Activated naive CD8-positive, alpha-beta T cell treated with anti-CD3 and anti-CD28 coated beads for 36 hours (primary cell): ENCODE data around the gene NPAS1. TPM values are rescaled to one million over a fixed set of nuclear protein-coding genes. Genes with fewer than 3 reads are reported as not detected.

Source experiments
- DNase-seq: peaks from one replicate; pipeline ENCODE4 v3.0.0; 2021
- H3K27ac Mint-ChIP-seq: one replicate; pipeline ENCODE4 v1.8.0; 2022; ENCODE audit warnings: mild to moderate bottlenecking, moderate library complexity, mixed read lengths
- H3K27me3 Mint-ChIP-seq: one replicate; pipeline ENCODE4 v1.8.0; 2022; ENCODE audit warnings: mild to moderate bottlenecking, mixed read lengths
- H3K36me3 Mint-ChIP-seq: one replicate; pipeline ENCODE4 v1.8.0; 2021; ENCODE audit warnings: mild to moderate bottlenecking, mixed read lengths
- H3K4me1 Mint-ChIP-seq: one replicate; pipeline ENCODE4 v1.8.0; 2021; ENCODE audit warnings: mixed read lengths
- H3K4me3 Mint-ChIP-seq: one replicate; pipeline ENCODE4 v1.8.0; 2022; ENCODE audit warnings: mild to moderate bottlenecking, moderate library complexity, mixed read lengths
- H3K9me3 Mint-ChIP-seq: one replicate; pipeline ENCODE4 v1.8.0; 2022; ENCODE audit warnings: mixed read lengths
- total RNA-seq, 2 experiments: library from RNA; stranded (reverse); gene quantifications; one replicate each; pipeline ENCODE4 v1.2.3, GENCODE V29; 2021

Gene NPAS1
- total RNA-seq, 2 experiments from 2014 or later = 0.52 to 0.91 TPM

- DNase-seq = no peak
- Mint-ChIP-seq H3K36me3 (peaks cover 3% of the 10 kb centered on the region), H3K9me3 (no peaks in the 10 kb centered on the region), H3K27me3 (no peaks in the 10 kb centered on the region), H3K27ac (no peak overlapping the region), H3K4me1 (peaks cover 16% of the 10 kb centered on the region), H3K4me3 (no peak overlapping the region)
Measured at GRCh38 chr19:46983097-46983496, 36.5 kb upstream of the NPAS1 start.

GRCh38 chr19:46984077-46985010, 35.3 kb upstream of the NPAS1 start:
- H3K27me3 Mint-ChIP-seq = no peaks in the 10 kb centered on the region
- DNase-seq = no peak
- H3K4me3 Mint-ChIP-seq = no peak overlapping the region
- no peaks in the 10 kb centered on the region for H3K36me3 Mint-ChIP-seq
- H3K4me1 Mint-ChIP-seq = peaks cover 13% of the 10 kb centered on the region
- no peaks in the 10 kb centered on the region for H3K9me3 Mint-ChIP-seq
- H3K27ac Mint-ChIP-seq = no peak overlapping the region

- H3K4me1 Mint-ChIP-seq = peaks cover 7% of the 10 kb centered on the region
- no peak overlapping the region for H3K4me3 Mint-ChIP-seq
- H3K27ac Mint-ChIP-seq = no peak overlapping the region
- no peak for DNase-seq
- H3K27me3 Mint-ChIP-seq = no peaks in the 10 kb centered on the region
- H3K9me3 Mint-ChIP-seq = no peaks in the 10 kb centered on the region
- H3K36me3 Mint-ChIP-seq = no peaks in the 10 kb centered on the region
Measured at GRCh38 chr19:46985542-46986415, 33.9 kb upstream of the NPAS1 start.

GRCh38 chr19:46988614-46989230, 30.9 kb upstream of the NPAS1 start:
- no peak for DNase-seq
- Mint-ChIP-seq H3K4me3 (no peak overlapping the region), H3K9me3 (no peaks in the 10 kb centered on the region), H3K4me1 (peaks cover 4% of the 10 kb centered on the region), H3K36me3 (peaks cover 2% of the 10 kb centered on the region), H3K27me3 (no peaks in the 10 kb centered on the region), H3K27ac (no peak overlapping the region)

- Mint-ChIP-seq H3K27me3 (no peaks in the 10 kb centered on the region), H3K36me3 (peaks cover 3% of the 10 kb centered on the region), H3K4me1 (peaks cover 4% of the 10 kb centered on the region), H3K4me3 (no peak overlapping the region), H3K9me3 (no peaks in the 10 kb centered on the region), H3K27ac (no peak overlapping the region)
- DNase-seq = peak; percentile 58
Measured at GRCh38 chr19:46990991-46991676, 28.5 kb upstream of the NPAS1 start.

GRCh38 chr19:46992699-46993535, 26.7 kb upstream of the NPAS1 start:
- H3K9me3 Mint-ChIP-seq = no peaks in the 10 kb centered on the region
- peaks cover 3% of the 10 kb centered on the region for H3K36me3 Mint-ChIP-seq
- H3K27me3 Mint-ChIP-seq = no peaks in the 10 kb centered on the region
- H3K4me3 Mint-ChIP-seq = no peak overlapping the region
- no peak overlapping the region for H3K27ac Mint-ChIP-seq
- no peak for DNase-seq
- peaks cover 4% of the 10 kb centered on the region for H3K4me1 Mint-ChIP-seq

GRCh38 chr19:46993622-46994021, 26.0 kb upstream of the NPAS1 start:
- Mint-ChIP-seq H3K4me1 (peaks cover 4% of the 10 kb centered on the region), H3K27me3 (no peaks in the 10 kb centered on the region), H3K9me3 (no peaks in the 10 kb centered on the region), H3K27ac (no peak overlapping the region), H3K4me3 (no peak overlapping the region), H3K36me3 (peaks cover 3% of the 10 kb centered on the region)
- no peak for DNase-seq

- Mint-ChIP-seq H3K27me3 (no peaks in the 10 kb centered on the region), H3K36me3 (peaks cover 3% of the 10 kb centered on the region), H3K4me3 (no peak overlapping the region), H3K27ac (no peak overlapping the region), H3K9me3 (no peaks in the 10 kb centered on the region), H3K4me1 (peaks cover 4% of the 10 kb centered on the region)
- DNase-seq = no peak
Measured at GRCh38 chr19:46994141-46994686, 25.4 kb upstream of the NPAS1 start.

- Mint-ChIP-seq H3K9me3 (no peaks in the 10 kb centered on the region), H3K27ac (no peak overlapping the region), H3K36me3 (peaks cover 7% of the 10 kb centered on the region), H3K27me3 (no peaks in the 10 kb centered on the region), H3K4me3 (no peak overlapping the region), H3K4me1 (peaks cover 4% of the 10 kb centered on the region)
- no peak for DNase-seq
Measured at GRCh38 chr19:46995492-46995891, 24.1 kb upstream of the NPAS1 start.

GRCh38 chr19:46998445-46999125, 21.1 kb upstream of the NPAS1 start:
- Mint-ChIP-seq H3K27me3 (peaks cover 4% of the 10 kb centered on the region), H3K4me1 (no peaks in the 10 kb centered on the region), H3K36me3 (peaks cover 9% of the 10 kb centered on the region), H3K9me3 (no peaks in the 10 kb centered on the region), H3K4me3 (no peak overlapping the region), H3K27ac (no peak overlapping the region)
- DNase-seq = no peak

- no peak for DNase-seq
- Mint-ChIP-seq H3K4me3 (no peak overlapping the region), H3K27me3 (peaks cover 4% of the 10 kb centered on the region), H3K36me3 (peaks cover 7% of the 10 kb centered on the region), H3K27ac (no peak overlapping the region), H3K4me1 (no peaks in the 10 kb centered on the region), H3K9me3 (no peaks in the 10 kb centered on the region)
Measured at GRCh38 chr19:46999377-46999776, 20.3 kb upstream of the NPAS1 start.

GRCh38 chr19:46999878-47000277, 19.8 kb upstream of the NPAS1 start:
- Mint-ChIP-seq H3K4me1 (no peaks in the 10 kb centered on the region), H3K4me3 (no peak overlapping the region), H3K27ac (no peak overlapping the region), H3K9me3 (no peaks in the 10 kb centered on the region), H3K36me3 (peaks cover 7% of the 10 kb centered on the region), H3K27me3 (peaks cover 4% of the 10 kb centered on the region)
- no peak for DNase-seq

GRCh38 chr19:47000373-47000772, 19.3 kb upstream of the NPAS1 start:
- no peaks in the 10 kb centered on the region for H3K4me1 Mint-ChIP-seq
- H3K36me3 Mint-ChIP-seq = peaks cover 7% of the 10 kb centered on the region

More at GRCh38 chr19:47000373-47000772, 19.3 kb upstream of the NPAS1 start:
- Mint-ChIP-seq H3K4me3 (no peak overlapping the region), H3K9me3 (no peaks in the 10 kb centered on the region), H3K27ac (no peak overlapping the region), H3K27me3 (peaks cover 4% of the 10 kb centered on the region)
- DNase-seq = no peak
